Measurements from ENCODE around the gene DISC1.

DISC1 gene

DNA sequence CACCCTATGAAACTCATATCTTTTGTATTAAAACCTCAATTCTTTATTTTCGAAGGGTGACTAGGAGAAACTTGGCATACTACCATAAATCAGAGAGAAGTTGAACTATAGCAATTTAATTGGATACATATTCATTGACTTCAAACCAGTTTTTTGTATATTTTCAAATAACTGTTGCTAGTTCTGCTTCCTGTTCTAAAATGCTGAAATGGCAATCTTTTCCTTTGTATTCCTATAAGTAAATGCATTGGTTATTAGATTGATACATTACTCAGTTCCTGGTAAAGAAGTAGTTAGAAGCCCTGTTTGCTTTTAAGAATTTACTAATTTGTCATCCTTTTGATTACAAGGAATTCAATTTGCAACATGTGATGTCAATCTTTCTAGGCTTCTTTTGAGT, 200.0 kb downstream of the DISC1 start:
- FAIRE-seq (no peak), DNase-seq (ENCODE audit: insufficient read length, low spot score) (no peak)
- no peak for TF ChIP-seq POLR2A (IDR thresholded peaks at IDR 0.05; ENCODE audit: low read depth, low read length)
- TF ChIP-seq POLR2AphosphoS5 (IDR thresholded peaks at IDR 0.05; ENCODE audit: low read depth, low read length) = no peak
- TF ChIP-seq SPI1 (IDR thresholded peaks at IDR 0.05; ENCODE audit: low read depth, low read length) = no peak
- no peak for TF ChIP-seq POU2F2 (IDR thresholded peaks at IDR 0.05; ENCODE audit: low read depth, low read length)
- TF ChIP-seq PAX5 (IDR thresholded peaks at IDR 0.05; ENCODE audit: insufficient read depth, low read length, severe bottlenecking) = no peak
- TF ChIP-seq TAF1 (IDR thresholded peaks at IDR 0.05; ENCODE audit: low read depth, low read length) = no peak

DNA sequence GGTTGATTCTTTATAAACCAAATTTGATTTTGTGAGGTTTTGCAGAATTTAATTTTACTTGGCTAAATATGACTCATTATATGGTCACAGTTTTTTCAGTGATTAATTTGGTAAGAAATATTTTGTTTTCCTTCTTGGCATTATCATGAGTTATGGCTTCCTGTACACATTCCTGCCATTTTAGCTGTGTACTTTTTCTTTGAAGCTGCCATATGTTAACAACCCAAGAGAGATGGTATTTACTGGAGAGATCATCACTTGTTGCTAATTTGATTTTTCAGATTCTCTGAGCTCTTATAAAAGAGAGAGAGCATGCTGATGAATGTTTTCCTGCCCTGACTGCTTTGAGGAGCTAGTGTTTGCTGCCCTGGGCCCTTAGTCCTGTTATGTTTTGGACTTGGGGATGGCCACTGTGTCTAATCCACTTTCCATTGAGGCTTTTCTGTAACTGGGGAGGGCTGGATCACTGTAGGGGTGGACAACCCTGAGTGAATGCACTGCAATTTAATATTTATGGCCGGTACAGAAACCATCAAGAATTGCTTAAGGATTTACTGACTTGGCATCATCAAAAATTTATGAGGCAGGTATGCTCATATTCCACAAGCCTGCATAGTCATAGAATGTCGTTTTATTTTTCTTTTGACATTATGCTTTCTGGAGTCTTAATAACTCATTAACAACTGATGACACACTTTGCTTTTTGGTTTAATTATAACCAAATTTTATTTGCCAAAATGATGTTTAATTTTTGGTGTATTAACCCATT, 200.9 kb downstream of the DISC1 start:
- FAIRE-seq (no peak), DNase-seq (ENCODE audit: insufficient read length, low spot score) (no peak)
- TF ChIP-seq PAX5 (IDR thresholded peaks at IDR 0.05; ENCODE audit: insufficient read depth, low read length, severe bottlenecking) = no peak
- no peak for TF ChIP-seq POLR2A (IDR thresholded peaks at IDR 0.05; ENCODE audit: low read depth, low read length)
- no peak for TF ChIP-seq POLR2AphosphoS5 (IDR thresholded peaks at IDR 0.05; ENCODE audit: low read depth, low read length)
- TF ChIP-seq POU2F2 (IDR thresholded peaks at IDR 0.05; ENCODE audit: low read depth, low read length) = no peak
- TF ChIP-seq TAF1 (IDR thresholded peaks at IDR 0.05; ENCODE audit: low read depth, low read length) = no peak
- TF ChIP-seq SPI1 (IDR thresholded peaks at IDR 0.05; ENCODE audit: low read depth, low read length) = no peak

DNA sequence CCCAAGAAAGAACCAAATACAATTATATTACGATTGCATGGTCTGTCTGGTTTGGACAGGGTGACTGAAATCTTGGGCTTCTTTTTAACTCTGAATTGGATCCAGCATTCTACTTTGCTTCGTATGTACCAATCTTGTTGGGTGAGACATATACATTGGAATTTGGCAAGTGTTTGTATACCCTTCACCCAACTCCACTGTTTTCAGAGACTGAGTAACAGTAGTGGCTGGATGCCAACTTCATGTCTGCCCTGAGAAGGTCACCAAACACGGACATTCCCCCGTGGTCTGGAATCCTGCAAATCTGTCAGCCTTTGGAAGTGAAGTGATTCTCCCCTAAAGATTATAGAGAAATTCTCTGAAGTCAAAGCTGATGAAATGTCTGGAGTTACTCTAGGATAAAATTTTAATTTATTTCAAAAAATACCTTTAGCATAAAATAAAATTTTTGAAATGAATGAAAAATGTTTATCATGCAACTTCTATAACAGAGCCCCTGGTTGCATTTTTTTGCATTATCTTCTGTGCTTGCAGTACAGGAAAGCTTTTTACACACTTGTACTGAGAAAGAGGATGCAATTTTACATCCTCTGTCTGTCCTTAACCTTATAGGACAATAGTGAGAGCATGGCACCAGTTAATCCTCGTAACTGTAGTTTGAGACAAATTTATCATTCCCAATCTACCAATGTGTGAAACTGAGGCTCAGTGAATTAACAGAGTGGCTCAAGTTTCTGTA, 201.8 kb downstream of the DISC1 start:
- no peak for DNase-seq (ENCODE audit: insufficient read length, low spot score)

DNA sequence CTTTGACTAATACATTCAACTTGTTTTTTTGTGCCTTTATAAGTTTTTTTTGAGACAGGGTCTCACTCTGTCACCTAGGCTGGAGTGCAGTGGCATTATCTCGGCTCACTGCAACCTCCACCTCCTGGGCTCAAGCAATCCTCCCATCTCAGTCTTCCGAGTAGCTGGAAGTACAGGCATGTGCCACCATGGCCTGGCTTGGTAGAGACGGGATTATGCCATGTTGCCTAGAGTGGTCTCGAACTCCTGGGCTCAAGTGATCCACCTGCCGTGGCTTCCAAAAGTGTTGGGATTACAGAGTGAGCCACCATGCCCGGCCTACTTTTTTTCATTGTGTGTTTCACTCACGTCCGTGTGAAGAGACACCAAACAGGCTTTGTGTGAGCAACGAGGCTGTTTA, 202.7 kb downstream of the DISC1 start:
- DNase-seq (ENCODE audit: insufficient read length, low spot score) (no peak), FAIRE-seq (no peak)
- TF ChIP-seq POLR2A (IDR thresholded peaks at IDR 0.05; ENCODE audit: low read depth, low read length) (no peak), PAX5 (IDR thresholded peaks at IDR 0.05; ENCODE audit: insufficient read depth, low read length, severe bottlenecking) (no peak), SPI1 (IDR thresholded peaks at IDR 0.05; ENCODE audit: low read depth, low read length) (no peak), POU2F2 (IDR thresholded peaks at IDR 0.05; ENCODE audit: low read depth, low read length) (no peak), TAF1 (IDR thresholded peaks at IDR 0.05; ENCODE audit: low read depth, low read length) (no peak), POLR2AphosphoS5 (IDR thresholded peaks at IDR 0.05; ENCODE audit: low read depth, low read length) (no peak)

More for the DNA sequence above, 201.8 kb downstream of the DISC1 start:
- TF ChIP-seq SPI1 (IDR thresholded peaks at IDR 0.05; ENCODE audit: low read depth, low read length) (no peak), POLR2A (IDR thresholded peaks at IDR 0.05; ENCODE audit: low read depth, low read length) (no peak), TAF1 (IDR thresholded peaks at IDR 0.05; ENCODE audit: low read depth, low read length) (no peak), POU2F2 (IDR thresholded peaks at IDR 0.05; ENCODE audit: low read depth, low read length) (no peak), POLR2AphosphoS5 (IDR thresholded peaks at IDR 0.05; ENCODE audit: low read depth, low read length) (no peak), PAX5 (IDR thresholded peaks at IDR 0.05; ENCODE audit: insufficient read depth, low read length, severe bottlenecking) (no peak)
- FAIRE-seq = no peak

DNA sequence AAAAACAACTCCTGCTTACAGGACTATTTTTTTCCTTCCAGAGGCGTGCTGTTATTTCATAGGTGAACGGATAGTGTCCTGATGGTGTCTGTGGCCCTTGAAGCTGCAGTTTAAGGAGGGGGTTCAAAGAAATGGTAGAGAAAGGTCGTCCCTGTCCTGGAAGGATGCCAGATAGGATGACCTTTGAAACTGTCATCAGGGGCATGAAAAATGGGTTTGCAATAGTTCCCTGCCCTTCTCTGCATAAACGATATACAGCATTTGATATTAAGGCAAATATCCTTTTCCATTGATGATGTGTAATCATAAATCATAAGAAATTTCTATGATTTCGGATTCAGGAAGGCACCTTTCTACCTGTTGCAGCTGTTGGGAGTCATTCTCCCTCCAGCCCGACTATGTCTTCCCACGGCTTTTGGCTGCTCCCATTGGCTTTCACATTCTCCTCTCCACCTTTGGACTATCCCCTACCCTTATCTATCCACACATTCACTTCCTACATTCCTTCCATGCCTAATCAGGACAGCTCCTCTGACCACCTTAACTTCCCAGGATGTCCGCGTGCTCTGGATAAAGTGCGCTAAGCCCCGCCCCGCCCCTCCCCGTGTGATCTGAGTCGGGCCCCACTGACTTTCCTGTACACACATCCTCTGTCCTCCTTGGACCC, 209.8 kb downstream of the DISC1 start:
- TF ChIP-seq TAF1 (IDR thresholded peaks at IDR 0.05; ENCODE audit: low read depth, low read length) (no peak), POLR2A (IDR thresholded peaks at IDR 0.05; ENCODE audit: low read depth, low read length) (no peak), POU2F2 (IDR thresholded peaks at IDR 0.05; ENCODE audit: low read depth, low read length) (no peak), POLR2AphosphoS5 (IDR thresholded peaks at IDR 0.05; ENCODE audit: low read depth, low read length) (no peak), PAX5 (IDR thresholded peaks at IDR 0.05; ENCODE audit: insufficient read depth, low read length, severe bottlenecking) (no peak), SPI1 (IDR thresholded peaks at IDR 0.05; ENCODE audit: low read depth, low read length) (no peak)
- FAIRE-seq = no peak
- DNase-seq (ENCODE audit: insufficient read length, low spot score) = no peak

DNA sequence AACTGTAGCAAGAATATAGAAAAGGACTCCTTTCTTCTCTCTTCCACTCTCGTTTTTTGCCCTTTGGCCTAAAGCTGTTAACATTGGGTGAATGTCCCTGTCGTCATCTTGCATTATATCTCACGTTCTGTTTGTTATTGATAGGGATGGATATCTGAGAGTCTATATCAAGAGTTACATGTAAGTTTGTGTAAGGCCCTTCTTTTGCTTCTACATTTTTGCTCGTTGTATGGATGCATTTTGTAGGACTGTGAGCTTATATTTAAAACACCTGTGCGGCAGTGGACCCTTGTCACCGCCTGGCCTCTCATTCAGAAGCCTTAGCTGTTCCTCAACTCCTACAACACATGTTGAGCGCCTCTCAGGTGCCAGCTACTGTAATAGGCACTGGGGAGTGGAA, 211.9 kb downstream of the DISC1 start:
- FAIRE-seq (no peak), DNase-seq (ENCODE audit: insufficient read length, low spot score) (no peak)
- TF ChIP-seq POLR2A (IDR thresholded peaks at IDR 0.05; ENCODE audit: low read depth, low read length) = no peak
- no peak for TF ChIP-seq POLR2AphosphoS5 (IDR thresholded peaks at IDR 0.05; ENCODE audit: low read depth, low read length)
- TF ChIP-seq TAF1 (IDR thresholded peaks at IDR 0.05; ENCODE audit: low read depth, low read length) = no peak
- TF ChIP-seq SPI1 (IDR thresholded peaks at IDR 0.05; ENCODE audit: low read depth, low read length) = no peak
- no peak for TF ChIP-seq POU2F2 (IDR thresholded peaks at IDR 0.05; ENCODE audit: low read depth, low read length)
- TF ChIP-seq PAX5 (IDR thresholded peaks at IDR 0.05; ENCODE audit: insufficient read depth, low read length, severe bottlenecking) = no peak

DNA sequence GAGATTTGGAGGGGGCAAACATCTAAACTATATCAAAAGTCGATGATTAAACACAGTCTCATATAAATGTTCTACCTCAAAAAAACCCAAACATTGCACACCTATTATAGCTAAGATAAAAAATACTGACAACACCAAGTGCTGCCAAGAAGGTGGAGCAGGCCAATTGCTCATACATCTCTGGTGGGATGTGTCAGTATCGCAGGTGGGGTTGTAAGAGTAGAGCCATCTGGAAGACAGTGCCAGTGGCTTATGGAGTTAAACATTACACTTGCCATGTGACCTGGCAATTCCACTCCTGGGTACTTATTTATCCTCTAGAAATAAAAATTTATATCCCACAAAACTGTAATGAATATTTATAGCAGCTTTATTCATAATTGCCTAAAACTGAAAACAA, 213.4 kb downstream of the DISC1 start:
- DNase-seq (ENCODE audit: insufficient read length, low spot score) = no peak
- no peak for FAIRE-seq
- TF ChIP-seq POLR2AphosphoS5 (IDR thresholded peaks at IDR 0.05; ENCODE audit: low read depth, low read length) = no peak
- no peak for TF ChIP-seq TAF1 (IDR thresholded peaks at IDR 0.05; ENCODE audit: low read depth, low read length)
- no peak for TF ChIP-seq POU2F2 (IDR thresholded peaks at IDR 0.05; ENCODE audit: low read depth, low read length)
- TF ChIP-seq SPI1 (IDR thresholded peaks at IDR 0.05; ENCODE audit: low read depth, low read length) = no peak
- no peak for TF ChIP-seq POLR2A (IDR thresholded peaks at IDR 0.05; ENCODE audit: low read depth, low read length)
- TF ChIP-seq PAX5 (IDR thresholded peaks at IDR 0.05; ENCODE audit: insufficient read depth, low read length, severe bottlenecking) = no peak

DNA sequence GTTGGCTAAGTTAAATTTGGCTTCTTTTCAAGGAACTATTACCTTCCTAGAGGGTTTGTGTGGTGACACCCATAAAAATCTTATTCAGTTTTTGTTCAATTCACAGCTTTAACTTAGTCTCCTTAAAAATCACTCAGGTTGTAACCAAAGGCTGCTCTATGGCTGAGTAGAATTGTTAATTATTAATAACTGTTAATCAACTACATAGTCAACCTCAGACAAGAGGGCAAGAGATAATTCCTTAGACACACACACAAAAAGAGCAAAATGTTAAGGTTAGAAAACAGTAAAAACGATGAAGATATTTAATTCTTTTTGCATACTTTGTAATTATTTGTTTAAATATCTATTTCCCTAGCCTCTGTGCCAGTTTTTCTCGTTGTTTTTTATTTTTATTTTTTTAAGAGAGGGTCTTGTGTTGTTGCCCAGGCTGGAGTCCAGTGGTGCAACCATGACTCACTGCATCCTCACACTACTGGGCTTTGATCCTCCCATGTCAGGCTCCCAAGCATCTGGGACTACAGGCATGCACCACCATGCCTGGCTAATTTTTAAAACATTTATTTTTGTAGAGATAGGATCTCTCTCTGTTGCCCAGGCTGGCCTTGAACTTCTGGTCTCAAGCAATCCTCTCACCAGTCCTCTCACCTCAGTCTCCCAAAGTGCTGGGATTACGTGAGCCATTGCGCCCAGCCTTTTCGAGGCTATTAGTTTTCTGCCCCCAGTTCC, 215.2 kb downstream of the DISC1 start:
- no peak for DNase-seq (ENCODE audit: insufficient read length, low spot score)
- TF ChIP-seq POLR2A (IDR thresholded peaks at IDR 0.05; ENCODE audit: low read depth, low read length) = no peak
- TF ChIP-seq PAX5 (IDR thresholded peaks at IDR 0.05; ENCODE audit: insufficient read depth, low read length, severe bottlenecking) = no peak
- no peak for TF ChIP-seq SPI1 (IDR thresholded peaks at IDR 0.05; ENCODE audit: low read depth, low read length)
- no peak for TF ChIP-seq TAF1 (IDR thresholded peaks at IDR 0.05; ENCODE audit: low read depth, low read length)
- TF ChIP-seq POLR2AphosphoS5 (IDR thresholded peaks at IDR 0.05; ENCODE audit: low read depth, low read length) = no peak
- no peak for TF ChIP-seq POU2F2 (IDR thresholded peaks at IDR 0.05; ENCODE audit: low read depth, low read length)
- no peak for FAIRE-seq

Measured in GM12891 (cell line).